GM21737 (cell line): Measurements from ENCODE around the gene PTRH1.
"Not testable (repeated sequence)": the region's sequence is repeated elsewhere in the genome, so short reads cannot be mapped to it uniquely, and the experiment has no call there.

Experiments used
- ATAC-seq: cut with Tn5 transposase; IDR thresholded peaks from one replicate; pipeline ENCODE4 v1.9.1; 2021; ENCODE audit warnings: mild to moderate bottlenecking, moderate library complexity; ENCODE audit not compliant: unreplicated experiment

Gene PTRH1, protein sequence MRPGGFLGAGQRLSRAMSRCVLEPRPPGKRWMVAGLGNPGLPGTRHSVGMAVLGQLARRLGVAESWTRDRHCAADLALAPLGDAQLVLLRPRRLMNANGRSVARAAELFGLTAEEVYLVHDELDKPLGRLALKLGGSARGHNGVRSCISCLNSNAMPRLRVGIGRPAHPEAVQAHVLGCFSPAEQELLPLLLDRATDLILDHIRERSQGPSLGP

DNA sequence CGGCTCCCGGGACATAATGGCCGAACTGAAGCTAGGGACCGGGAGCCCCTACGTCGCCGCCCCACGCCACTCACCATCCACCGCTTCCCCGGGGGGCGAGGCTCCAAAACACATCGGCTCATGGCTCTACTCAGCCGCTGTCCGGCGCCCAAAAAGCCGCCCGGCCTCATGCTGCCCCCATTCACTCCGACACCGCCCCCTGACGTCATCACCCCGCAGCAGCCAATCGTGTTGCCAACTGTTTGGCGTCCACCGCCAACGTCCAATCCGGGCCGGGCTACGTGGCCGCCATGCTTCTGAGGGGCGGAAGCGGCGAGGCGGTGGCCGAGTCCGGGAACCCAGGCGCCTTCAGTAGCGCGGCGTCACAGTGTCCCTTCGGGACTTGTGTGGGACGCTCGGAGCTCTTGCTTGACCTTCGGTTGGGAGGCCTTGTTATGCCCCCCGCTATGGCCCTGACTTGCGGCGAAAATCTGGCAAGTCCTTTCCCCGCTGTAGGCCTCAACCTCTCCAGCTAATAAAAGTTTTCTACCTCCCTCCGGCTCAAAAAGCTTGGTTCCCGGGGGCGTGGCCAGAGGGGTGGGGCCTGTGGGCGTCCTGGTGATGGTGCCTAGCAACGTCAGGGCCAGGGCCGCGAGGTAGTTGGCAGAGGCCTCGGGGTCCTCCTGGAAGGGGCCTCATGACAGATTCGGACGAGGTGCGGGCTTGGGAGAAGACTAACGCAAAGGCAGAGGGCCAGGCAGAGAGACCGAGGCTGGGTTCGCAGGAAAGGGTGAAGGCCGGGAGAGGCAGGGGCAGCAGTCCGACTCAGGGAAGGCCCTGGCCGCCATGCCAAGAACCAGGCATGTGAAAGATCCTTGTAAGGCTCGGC is at the start of gene PTRH1, which contains the start of gene TTC16:
TSS of gene PTRH1 (minus strand) at position 194 of the 868 bp plus-strand sequence. CDS start at position 170, 24 bp downstream.
TSS of gene TTC16 (plus strand) at position 610 of the 868 bp plus-strand sequence. CDS start at position 677, 67 bp downstream.
- ATAC-seq, result peak; percentile 89

DNA sequence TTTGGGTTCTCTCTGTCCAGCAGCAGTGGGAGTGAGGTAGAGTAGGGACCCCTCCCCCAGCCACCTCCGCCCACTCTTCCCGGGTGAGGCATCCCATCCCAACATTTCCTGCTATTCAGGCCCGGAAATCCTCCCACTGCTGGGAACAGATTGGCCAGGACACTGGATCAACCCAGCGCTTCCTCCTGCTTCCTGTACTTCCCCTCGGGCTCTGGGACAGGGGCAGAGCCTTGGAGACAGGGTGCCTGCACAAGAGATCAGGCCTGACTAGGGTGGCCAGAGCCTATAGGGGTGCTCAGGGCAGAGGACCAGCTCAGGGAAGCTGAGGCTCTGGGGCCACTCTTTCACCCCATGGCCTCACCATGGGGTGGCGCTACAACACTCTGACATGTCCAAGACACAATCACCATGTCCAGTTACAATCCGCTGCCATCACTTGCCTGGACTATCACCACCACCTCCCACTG is 48.5 kb upstream of the PTRH1 start:
- no peak for ATAC-seq

DNA sequence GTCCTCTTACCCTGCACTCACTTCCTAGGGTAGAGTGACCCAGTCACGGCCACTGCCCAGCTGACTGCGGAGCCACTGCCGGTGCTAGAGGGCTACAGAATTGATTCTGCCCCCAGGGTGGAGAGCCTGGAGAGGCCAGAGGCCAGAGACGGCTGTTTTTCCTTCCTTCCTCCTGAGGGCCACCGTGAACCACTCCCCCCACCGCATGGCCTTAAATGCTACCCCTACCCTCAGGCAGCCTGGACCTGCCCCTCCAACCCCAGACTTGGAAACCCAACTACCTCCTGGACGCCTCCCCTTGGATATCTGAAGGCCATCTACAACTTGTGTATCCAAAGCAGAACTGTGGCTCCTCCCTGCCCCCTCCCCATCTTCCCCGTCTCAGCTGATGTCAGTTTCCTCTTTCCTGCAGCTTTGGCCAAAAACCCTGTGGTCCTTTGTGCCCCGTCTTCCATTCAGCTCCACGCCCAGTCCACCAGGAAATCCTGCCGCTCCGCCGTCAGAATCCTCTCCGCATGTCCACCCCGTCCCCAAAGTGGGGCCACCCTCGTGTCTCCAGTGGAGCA is 46.7 kb upstream of the PTRH1 start:
- no peak for ATAC-seq

DNA sequence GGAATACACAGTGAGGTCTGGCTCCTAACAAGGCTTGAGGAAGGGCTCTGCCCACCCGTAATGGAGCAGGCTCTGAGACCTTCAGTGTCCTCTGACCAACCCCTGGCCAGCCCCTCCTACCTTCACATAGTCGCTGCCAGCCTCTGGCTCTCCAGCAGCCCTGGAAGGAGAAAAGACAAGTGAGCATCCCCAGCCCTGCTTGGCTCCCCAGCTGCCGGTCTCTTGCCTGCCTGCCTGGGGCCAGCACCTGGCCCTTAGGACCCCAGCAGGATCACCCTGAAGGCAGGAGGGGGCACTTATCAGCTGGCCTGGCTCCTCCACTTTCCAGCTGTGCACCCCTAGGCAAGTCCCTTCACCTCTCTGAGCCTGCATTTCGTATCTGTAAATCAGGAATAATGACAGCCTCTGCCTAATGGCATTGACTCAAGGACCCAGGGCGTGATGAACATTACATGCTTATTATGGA is 46.1 kb upstream of the PTRH1 start:
- no peak for ATAC-seq

DNA sequence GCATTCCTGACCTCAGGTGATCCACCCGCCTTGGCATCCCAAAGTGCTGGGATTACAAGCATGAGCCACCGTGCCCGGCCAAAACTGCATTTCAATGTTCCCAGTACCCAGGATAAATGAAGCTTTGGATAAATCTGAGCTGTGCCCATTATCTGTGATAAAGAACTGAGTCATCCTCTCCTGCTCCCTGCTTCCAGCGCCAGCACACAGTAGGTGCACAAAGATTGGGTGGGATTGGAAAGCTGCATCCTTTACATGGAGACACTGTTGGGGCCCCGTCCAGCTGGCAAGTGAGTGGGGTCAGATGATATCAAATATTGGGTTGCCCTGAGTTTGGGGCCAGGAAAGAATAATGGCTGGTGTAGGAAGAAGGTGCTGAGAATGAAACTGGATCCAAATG is 45.6 kb upstream of the PTRH1 start:
- no peak for ATAC-seq

DNA sequence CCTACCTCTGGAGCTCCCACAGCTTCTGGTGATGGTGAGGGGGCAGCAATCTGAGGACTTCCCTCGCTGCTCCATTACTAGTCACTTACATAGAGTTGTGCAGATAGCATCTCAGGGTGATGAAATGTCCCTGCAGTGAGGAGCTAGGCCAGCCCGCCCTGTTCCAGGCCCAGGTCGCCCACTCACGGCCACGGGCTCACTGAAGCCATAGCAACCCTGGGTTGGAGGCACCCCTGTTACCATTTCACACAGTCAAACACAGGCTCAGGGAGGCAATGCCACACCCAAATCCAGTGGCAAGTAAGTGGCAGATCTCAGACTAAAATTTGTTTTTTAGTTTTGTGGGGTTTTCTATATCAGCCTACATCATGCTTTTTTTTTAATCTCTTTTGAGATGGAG is 43.4 kb upstream of the PTRH1 start:
- ATAC-seq, result no peak

DNA sequence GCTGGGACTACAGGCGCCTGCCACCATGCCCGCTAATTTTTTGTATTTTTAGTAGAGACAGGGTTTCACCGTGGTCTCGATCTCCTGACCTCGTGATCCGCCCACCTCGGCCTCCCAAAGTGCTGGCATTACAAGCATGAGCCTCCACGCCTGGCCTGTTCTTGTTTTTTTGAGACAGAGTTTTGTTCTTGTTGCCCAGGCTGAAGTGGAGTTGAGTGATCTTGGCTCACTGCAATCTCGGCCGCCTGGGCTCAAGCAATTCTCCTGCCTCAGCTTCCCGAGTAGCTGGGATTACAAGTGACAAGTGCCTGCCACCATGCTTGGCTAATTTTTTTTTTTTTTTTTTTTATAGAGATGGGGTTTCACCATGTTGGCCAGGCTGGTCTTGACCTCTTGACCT is 41.3 kb upstream of the PTRH1 start:
- not testable (repeated sequence) for ATAC-seq

DNA sequence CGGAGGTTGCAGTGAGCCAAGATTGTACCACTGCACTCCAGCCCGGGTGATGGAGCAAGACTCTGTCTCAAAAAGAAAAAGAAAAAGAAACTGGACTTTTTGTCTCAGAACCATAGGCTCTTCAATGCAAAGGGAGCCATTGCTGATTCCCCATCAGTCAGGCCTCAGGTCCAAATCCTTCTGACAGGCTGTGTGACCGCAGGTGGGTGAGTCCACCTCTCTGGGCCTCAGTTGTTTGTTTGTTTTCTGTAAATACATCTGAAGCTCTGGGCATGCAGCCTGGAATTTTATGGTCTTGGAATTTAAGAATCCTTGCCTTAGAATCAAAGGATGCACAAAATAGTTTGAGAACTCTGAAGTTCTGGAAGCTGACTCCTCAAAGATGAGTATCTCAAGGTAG is 40.8 kb upstream of the PTRH1 start:
- no peak for ATAC-seq

DNA sequence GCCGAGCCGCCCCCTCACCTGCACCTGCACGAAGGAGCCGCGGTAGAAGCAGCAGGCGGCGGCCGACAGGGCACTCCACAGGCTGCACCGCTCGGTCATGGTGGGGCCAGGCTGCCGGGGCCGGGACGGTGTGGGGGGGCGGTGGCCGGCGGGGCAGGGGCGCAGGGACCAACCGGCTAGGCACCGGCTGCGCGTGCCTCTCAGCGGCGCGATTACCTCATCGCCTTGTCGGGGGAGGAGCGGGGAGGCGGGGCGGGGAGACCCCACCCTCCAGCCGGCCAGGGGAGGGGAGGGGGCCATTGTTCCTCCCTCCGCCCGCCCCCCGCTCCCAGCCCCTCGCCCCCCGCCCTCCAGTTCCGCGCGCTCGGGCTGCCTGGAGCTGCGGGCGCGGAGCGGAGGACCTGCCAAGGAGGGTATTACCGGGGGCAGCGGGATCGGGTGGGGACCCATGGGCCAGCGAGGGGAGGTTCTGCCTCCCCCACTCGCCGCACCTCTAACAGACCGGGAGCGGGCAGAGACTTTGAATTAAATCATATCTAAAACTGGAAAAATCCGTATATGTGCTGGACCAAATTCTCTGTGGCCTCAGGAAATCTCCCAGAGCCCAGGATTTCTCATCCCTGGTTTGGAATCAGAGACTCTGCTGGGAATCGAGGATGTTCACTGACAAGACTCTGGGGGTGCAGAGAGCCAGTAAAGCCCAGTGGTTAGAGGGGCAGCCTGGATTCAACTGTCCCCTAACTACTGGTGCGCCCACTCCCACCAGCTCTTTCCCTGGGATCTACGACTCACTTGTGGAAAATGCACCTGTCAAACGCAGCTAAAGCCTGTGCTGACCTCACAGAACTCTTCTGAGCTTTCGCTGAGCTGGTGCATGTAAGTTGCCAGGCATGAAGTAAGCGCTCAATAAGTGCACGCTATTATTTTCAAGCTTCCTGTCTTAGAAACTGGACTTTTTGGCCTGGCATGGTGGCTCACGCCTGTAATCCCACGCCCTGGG is 39.9 kb upstream of the PTRH1 start:
- ATAC-seq, result no peak

DNA sequence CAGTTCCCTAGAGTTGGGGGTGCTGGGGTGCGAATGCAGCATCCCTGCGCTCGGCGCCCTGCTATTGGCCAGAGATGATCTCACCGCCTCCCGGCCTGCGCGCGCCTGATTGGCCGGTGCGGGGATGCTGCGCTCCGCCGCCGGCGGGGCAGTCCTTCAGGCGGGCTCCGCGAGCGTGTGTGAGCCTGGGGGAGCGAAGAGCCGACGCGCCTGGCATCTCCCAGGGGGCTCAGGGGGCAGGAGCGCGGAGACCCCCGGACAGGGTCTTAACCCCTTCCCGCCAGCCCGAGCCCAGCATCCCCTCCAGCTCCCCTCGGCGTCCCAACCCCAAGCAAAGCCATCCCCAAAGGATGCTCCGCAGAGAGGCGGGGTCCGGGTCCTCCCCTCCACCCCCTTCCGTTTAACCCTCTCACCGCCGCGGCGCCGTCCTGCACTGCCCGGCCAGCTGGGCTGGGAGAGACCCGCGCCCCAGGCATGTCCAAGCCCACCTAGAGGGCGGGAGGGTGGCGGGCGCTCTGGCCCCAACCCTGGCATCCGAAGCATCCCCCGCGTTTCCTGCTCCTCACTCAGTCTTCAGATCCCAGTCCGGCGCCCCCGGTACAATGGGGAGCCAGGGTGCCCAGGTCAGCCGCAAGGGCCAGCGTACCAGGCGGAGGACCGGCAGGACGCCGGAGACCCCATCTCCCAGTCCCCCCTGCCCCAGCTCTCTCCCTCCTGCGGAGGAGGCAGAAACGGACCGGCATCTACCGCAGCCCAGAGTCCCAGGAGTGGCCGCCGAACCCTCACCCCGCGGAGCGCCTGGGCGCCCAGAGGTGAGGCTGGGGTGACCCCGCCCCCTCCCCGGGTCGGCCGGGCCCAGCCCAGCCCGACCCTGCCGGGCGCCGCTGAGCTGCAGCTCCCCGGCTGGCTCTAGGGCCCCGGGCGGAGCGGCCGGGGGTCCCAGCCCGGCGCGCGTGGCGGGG is 38.9 kb upstream of the PTRH1 start:
- ATAC-seq, result no peak

DNA sequence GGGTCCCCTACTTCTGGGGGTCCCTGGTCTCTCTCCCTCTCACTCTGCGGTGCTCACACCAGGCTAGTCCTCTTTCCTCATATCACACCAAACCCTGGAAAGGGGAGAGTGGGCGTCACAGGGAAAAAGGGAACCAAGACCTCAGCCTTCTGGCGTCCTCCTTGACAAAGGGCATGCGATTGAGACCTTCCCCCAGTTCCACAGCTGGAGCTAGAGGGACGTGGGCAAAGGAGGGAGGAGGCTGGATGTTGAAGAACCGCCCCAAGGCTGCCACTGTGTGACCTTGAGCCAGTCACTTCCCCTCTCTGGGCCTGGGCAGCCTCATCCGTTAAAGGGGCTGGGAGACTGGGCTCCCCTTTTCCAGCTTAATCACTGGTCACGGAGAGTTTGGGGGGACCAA is 38.2 kb upstream of the PTRH1 start:
- ATAC-seq, result no peak

DNA sequence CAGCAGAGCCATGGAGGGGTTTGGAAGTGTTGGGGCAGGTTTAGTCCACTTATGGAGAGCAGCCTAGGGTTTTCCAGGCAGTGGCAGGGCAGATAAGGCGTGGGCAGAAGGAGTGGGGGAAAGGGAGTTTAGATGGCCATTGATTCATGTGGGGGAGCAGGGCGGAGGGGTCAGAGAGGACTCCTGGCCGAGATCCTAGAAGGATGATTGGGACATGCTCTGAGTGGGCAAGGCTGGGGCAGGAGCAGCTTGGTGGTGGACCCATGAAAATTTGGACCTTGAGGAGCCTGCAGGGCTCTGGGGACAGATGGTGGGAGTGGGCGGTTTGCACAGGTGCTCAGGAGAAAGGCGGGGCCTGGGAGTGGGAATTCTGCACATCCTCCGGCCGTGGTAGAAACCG is 37.7 kb upstream of the PTRH1 start:
- no peak for ATAC-seq

DNA sequence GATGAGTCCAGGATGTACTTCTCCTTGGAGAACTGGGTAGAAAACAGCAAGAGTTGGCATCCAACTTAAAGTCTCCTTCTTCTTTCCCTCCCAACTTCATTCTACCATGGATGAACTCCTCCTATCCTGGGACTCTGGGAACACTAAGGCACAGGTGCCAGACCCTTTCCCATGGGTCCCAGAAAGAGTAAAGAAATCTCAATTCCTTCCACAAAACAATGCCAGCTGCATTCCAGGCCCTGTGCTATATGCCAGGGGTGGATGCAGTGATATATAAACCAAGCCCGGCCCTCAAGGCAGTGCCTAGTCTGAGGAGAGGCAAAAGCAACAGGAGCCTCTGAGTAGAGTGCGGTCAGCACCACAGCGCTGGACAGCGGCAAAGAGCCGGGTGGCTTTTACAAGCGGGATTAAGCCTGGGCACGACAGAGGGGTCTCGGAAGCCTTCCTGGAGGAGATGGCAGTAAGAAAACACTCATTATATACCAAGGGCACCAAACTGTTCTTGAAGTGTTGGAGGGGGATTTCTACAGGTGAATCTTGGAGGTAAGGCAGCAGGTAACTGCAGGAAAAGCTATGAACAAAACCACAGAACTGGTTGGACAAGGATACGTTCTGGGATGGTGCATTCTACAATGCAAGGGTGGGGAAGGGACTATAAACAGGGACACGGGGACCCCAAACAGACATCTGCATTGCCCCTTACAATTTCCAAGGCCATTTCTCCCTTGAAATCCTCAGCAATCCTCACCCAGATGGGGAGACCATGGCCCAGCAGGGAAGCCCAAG is 36.0 kb upstream of the PTRH1 start:
- no peak for ATAC-seq

DNA sequence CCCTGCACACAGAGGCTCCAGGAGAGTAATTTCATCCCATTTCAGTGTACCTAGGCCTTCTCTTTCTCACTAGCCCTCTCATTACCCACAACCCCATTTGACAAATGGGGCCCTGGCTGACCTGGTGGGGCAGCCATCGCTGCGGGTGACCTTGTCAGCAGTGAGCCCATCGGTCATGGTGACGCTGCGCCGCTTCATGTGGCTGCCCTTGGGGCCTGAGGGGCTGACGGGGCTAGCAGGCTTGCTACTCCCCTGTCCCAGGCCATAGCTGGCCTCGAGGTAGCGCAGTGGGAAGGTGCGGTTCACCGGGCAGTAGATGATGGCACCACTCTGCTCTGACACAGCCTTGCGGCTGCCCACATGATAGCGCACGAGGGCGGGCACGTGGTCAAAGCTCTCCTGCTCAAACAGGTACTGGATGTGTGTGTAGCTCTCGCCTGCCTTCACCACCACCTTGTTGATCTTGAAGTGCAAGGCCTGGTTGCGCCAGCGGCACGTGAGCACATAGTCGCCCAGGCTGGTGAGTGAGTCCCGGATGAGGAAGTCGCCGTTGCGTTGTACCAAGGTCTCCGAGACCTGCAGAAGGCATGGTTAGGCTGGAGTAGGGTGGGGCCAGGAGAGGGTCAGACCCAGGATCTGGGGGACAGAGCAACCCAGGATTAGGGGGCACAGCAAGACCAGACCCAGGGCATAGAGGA is 33.8 kb upstream of the PTRH1 start:
- ATAC-seq, result no peak

DNA sequence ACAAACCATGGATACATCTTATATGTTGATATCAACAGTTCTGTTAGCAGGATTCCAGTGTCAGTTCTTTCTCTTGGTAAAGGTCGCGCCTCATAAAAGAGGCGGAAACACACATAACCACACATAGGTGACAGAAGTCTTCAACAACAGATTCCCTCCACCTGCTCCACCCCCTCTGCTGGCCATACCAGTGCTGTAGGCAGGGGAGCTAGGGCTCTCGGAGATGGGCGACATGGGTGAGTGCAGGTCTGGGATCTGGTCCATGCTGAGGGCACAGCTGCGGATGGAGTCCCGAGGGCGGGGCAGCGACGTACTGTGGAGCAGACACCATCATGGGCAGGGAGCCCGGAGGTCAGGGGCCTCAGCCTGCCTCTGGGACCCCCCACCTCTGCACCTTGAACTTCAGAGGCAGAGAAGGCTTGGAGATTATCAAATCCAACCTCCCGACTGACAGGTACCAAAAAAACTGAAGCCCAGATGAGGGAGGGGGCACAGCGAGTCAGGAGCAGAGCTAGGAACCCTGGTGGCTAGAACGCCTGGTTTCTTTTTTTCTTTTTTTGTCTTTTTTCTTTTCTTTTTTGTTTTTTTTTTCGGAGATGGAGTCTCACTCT is 31.6 kb upstream of the PTRH1 start:
- ATAC-seq, result no peak

DNA sequence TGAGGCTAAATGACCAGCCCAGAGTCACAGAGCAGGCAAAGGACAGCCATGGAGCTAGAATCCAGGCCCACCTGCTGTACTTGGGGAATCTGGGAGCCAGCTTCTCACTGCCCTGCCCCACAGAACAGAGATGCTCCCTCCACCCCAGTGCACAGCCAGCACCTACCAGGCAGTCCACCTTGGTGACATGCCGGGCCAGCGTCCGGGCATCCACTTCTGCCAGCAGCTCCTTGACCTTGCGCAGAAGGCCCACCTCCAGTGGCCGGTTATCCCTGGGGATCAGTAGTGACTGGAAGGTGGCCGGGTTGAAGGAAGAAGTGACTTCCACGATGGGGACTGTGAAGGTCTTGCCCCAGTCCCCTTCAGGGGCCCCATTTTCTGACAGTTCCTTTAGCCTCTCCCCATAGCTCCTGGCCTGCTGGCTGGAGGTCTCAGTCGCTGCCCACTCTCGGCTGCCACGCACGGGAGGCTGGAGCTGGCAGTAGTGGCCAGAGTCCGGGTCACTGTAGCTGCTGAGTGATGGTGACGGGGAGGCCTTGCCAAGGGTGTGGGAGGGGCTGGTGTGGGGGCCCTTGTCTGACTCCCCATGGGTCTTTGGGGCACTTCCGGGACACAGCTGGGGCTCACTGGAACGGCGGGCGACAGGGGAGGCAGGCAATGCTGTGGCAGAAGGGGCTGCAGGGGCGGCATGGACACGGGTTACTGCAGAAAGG is 29.1 kb upstream of the PTRH1 start:
- ATAC-seq, result no peak
